Effector memory CD4-positive, alpha-beta T cell (primary cell): ENCODE measurements around the gene SOD1.

Experiments used
- DNase-seq, 3 donors: peaks; one replicate each; pipeline ENCODE4 v3.0.0-alpha.2; 2020
- H3K27ac ChIP-seq: 2 replicates; pipeline ENCODE4 v1.7.0; 2013; ENCODE audit warnings: mild to moderate bottlenecking, low read length, moderate library complexity; ENCODE audit not compliant: insufficient read depth, poor library complexity, severe bottlenecking
- H3K27me3 ChIP-seq: replicated peaks from 2 replicates; pipeline ENCODE4 v1.7.0; 2013; ENCODE audit warnings: mild to moderate bottlenecking, low read length; ENCODE audit not compliant: insufficient read depth, control insufficient read depth, poor library complexity, severe bottlenecking
- H3K36me3 ChIP-seq: 2 replicates; pipeline ENCODE4 v1.7.0; 2013; ENCODE audit warnings: mild to moderate bottlenecking, low read length, moderate library complexity; ENCODE audit not compliant: control insufficient read depth, insufficient read depth
- H3K4me1 ChIP-seq: 2 replicates; pipeline ENCODE4 v1.7.0; 2013; ENCODE audit warnings: low read length, mild to moderate bottlenecking; ENCODE audit not compliant: control insufficient read depth, insufficient read depth, poor library complexity, severe bottlenecking
- H3K4me3 ChIP-seq: 2 replicates; pipeline ENCODE4 v1.7.0; 2013; ENCODE audit warnings: low read length, low read depth, mild to moderate bottlenecking; ENCODE audit not compliant: insufficient read depth, poor library complexity, severe bottlenecking
- H3K9me3 ChIP-seq: 2 replicates; pipeline ENCODE4 v1.7.0; 2013; ENCODE audit warnings: mild to moderate bottlenecking, low read length, moderate library complexity; ENCODE audit not compliant: control insufficient read depth

Gene SOD1

GRCh38 chr21:31666445-31667010, 7.0 kb downstream of the SOD1 start:
- Histone ChIP-seq H3K4me1 (peaks cover 16% of the 10 kb centered on the region), H3K27me3 (no peaks in the 10 kb centered on the region), H3K27ac (peak overlapping the region; percentile 7), H3K9me3 (no peaks in the 10 kb centered on the region), H3K4me3 (no peak overlapping the region), H3K36me3 (peaks cover 60% of the 10 kb centered on the region)
- no peak for DNase-seq

GRCh38 chr21:31667132-31667531, 7.6 kb downstream of the SOD1 start:
- Histone ChIP-seq H3K9me3 (no peaks in the 10 kb centered on the region), H3K27me3 (no peaks in the 10 kb centered on the region), H3K36me3 (peaks cover 60% of the 10 kb centered on the region), H3K4me3 (no peak overlapping the region), H3K4me1 (peaks cover 16% of the 10 kb centered on the region), H3K27ac (no peak overlapping the region)
- no peak for DNase-seq

- Histone ChIP-seq H3K27me3 (no peaks in the 10 kb centered on the region), H3K4me3 (no peak overlapping the region), H3K4me1 (peaks cover 13% of the 10 kb centered on the region), H3K9me3 (no peaks in the 10 kb centered on the region), H3K27ac (no peak overlapping the region), H3K36me3 (peaks cover 63% of the 10 kb centered on the region)
- DNase-seq = no peak
These were observed 8.1 kb downstream of the SOD1 start for GRCh38 chr21:31667639-31668038.

- Histone ChIP-seq H3K36me3 (peaks cover 59% of the 10 kb centered on the region), H3K9me3 (no peaks in the 10 kb centered on the region), H3K27me3 (no peaks in the 10 kb centered on the region), H3K4me3 (no peak overlapping the region), H3K4me1 (peaks cover 6% of the 10 kb centered on the region), H3K27ac (no peak overlapping the region)
- no peak for DNase-seq
These were observed 9.4 kb downstream of the SOD1 start for GRCh38 chr21:31668651-31669491.

- Histone ChIP-seq H3K27ac (peak overlapping the region; percentile 6), H3K4me3 (no peak overlapping the region), H3K27me3 (no peaks in the 10 kb centered on the region), H3K9me3 (no peaks in the 10 kb centered on the region), H3K36me3 (peaks cover 56% of the 10 kb centered on the region), H3K4me1 (no peaks in the 10 kb centered on the region)
- no peak for DNase-seq
These were observed 10.6 kb downstream of the SOD1 start for GRCh38 chr21:31670070-31670469.

GRCh38 chr21:31671146-31671716, 11.7 kb downstream of the SOD1 start:
- H3K36me3 ChIP-seq = peaks cover 55% of the 10 kb centered on the region
- H3K27ac ChIP-seq = no peak overlapping the region
- no peaks in the 10 kb centered on the region for H3K27me3 ChIP-seq
- H3K4me1 ChIP-seq = no peaks in the 10 kb centered on the region
- DNase-seq = no peak
- no peaks in the 10 kb centered on the region for H3K9me3 ChIP-seq
- no peak overlapping the region for H3K4me3 ChIP-seq

GRCh38 chr21:31671931-31672330, 12.4 kb downstream of the SOD1 start:
- Histone ChIP-seq H3K4me3 (no peak overlapping the region), H3K27me3 (no peaks in the 10 kb centered on the region), H3K9me3 (no peaks in the 10 kb centered on the region), H3K27ac (no peak overlapping the region), H3K4me1 (no peaks in the 10 kb centered on the region), H3K36me3 (peaks cover 54% of the 10 kb centered on the region)
- DNase-seq = no peak

- no peak for DNase-seq
- Histone ChIP-seq H3K27ac (no peak overlapping the region), H3K9me3 (no peaks in the 10 kb centered on the region), H3K4me3 (no peak overlapping the region), H3K36me3 (peaks cover 39% of the 10 kb centered on the region), H3K27me3 (no peaks in the 10 kb centered on the region), H3K4me1 (no peaks in the 10 kb centered on the region)
These were observed 13.9 kb downstream of the SOD1 start for GRCh38 chr21:31673321-31673912.

- H3K4me1 ChIP-seq = no peaks in the 10 kb centered on the region
- H3K27ac ChIP-seq = no peak overlapping the region
- peaks cover 28% of the 10 kb centered on the region for H3K36me3 ChIP-seq
- no peaks in the 10 kb centered on the region for H3K9me3 ChIP-seq
- no peak for DNase-seq
- H3K4me3 ChIP-seq = no peak overlapping the region
- no peaks in the 10 kb centered on the region for H3K27me3 ChIP-seq
These were observed 15.8 kb downstream of the SOD1 start for GRCh38 chr21:31675318-31675717.

- Histone ChIP-seq H3K27me3 (no peaks in the 10 kb centered on the region), H3K4me1 (no peaks in the 10 kb centered on the region), H3K9me3 (no peaks in the 10 kb centered on the region), H3K4me3 (no peak overlapping the region), H3K27ac (no peak overlapping the region), H3K36me3 (peaks cover 27% of the 10 kb centered on the region)
- DNase-seq = no peak
These were observed 16.5 kb downstream of the SOD1 start for GRCh38 chr21:31675960-31676359.
